Activated CD8-positive, alpha-beta T cell treated with anti-CD3 and anti-CD28 coated beads, Interleukin-2, amount 10 ng/mL, durations not matched to agents 7 days and 5 days (primary cell): Measurements from ENCODE around the gene UCK1. TPM values are rescaled to one million over a fixed set of nuclear protein-coding genes. Genes with fewer than 3 reads are reported as not detected.
"Not testable (repeated sequence)": the region's sequence is repeated elsewhere in the genome, so short reads cannot be mapped to it uniquely, and the experiment has no call there.

Source experiments
- ATAC-seq: fragments of 150-1000 bp; cut with Tn5 transposase; one replicate; pipeline ENCODE4 v1.10.0; 2021; ENCODE audit warnings: moderate library complexity
- CTCF ChIA-PET: fragments of 350-600 bp; sonication (Branson Sonifier 250); formaldehyde crosslinking; loops from one replicate; lab custom pipeline; 2021; ENCODE audit warnings: antibody characterized with exemption; lab: Charles Lee
- POLR2A ChIA-PET: fragments of 350-600 bp; sonication (Branson Sonifier 250); formaldehyde crosslinking; loops from one replicate; lab custom pipeline; 2021; ENCODE audit warnings: antibody characterized with exemption; lab: Charles Lee
- DNase-seq: peaks from one replicate; pipeline ENCODE4 v3.0.0-alpha.2; 2020
- H3K27ac Mint-ChIP-seq: one replicate; pipeline ENCODE4 v1.8.0; 2021; ENCODE audit warnings: mild to moderate bottlenecking, mixed read lengths
- H3K27me3 Mint-ChIP-seq: one replicate; pipeline ENCODE4 v1.8.0; 2021; ENCODE audit warnings: low read depth, mixed read lengths
- H3K36me3 Mint-ChIP-seq: one replicate; pipeline ENCODE4 v1.8.0; 2021; ENCODE audit warnings: low read depth, mixed read lengths
- H3K4me1 Mint-ChIP-seq: one replicate; pipeline ENCODE4 v1.8.0; 2021; ENCODE audit warnings: low read depth, mixed read lengths
- H3K4me3 Mint-ChIP-seq: one replicate; pipeline ENCODE4 v1.8.0; 2021; ENCODE audit warnings: mild to moderate bottlenecking, mixed read lengths
- H3K9me3 Mint-ChIP-seq: one replicate; pipeline ENCODE4 v1.8.0; 2022; ENCODE audit warnings: mixed read lengths; ENCODE audit not compliant: insufficient read depth
- total RNA-seq, 2 experiments: library from RNA; stranded (reverse); gene quantifications; one replicate each; pipeline ENCODE4 v1.2.3, GENCODE V29; 2021

The UCK1 gene
- total RNA-seq, 2 experiments from 2014 or later, result 35.8 to 36.6 TPM

- no peaks in the 10 kb centered on the region for H3K4me1 Mint-ChIP-seq
- CTCF ChIA-PET, result interaction anchor here (1.7 kb wide), 1 partner anchor 181 kb away, joined by 3 read pairs; no protein-coding TSS in a partner anchor
- no peak overlapping the region for H3K4me3 Mint-ChIP-seq
- POLR2A ChIA-PET, result no interaction called here
- peaks cover 28% of the 10 kb centered on the region for H3K36me3 Mint-ChIP-seq
- no peak overlapping the region for H3K27ac Mint-ChIP-seq
- no peaks in the 10 kb centered on the region for H3K27me3 Mint-ChIP-seq
- DNase-seq (no peak), ATAC-seq (no peak)
- H3K9me3 Mint-ChIP-seq, result peaks cover 4% of the 10 kb centered on the region
These were observed 35.1 kb upstream of the UCK1 start for GRCh38 chr9:131566158-131566557.

GRCh38 chr9:131565369-131565768 is 34.3 kb upstream of the UCK1 start:
- Mint-ChIP-seq H3K36me3 (peaks cover 25% of the 10 kb centered on the region), H3K9me3 (peaks cover 4% of the 10 kb centered on the region), H3K4me3 (no peak overlapping the region), H3K27ac (no peak overlapping the region), H3K4me1 (no peaks in the 10 kb centered on the region), H3K27me3 (peaks cover 3% of the 10 kb centered on the region)
- POLR2A ChIA-PET, result no interaction called here
- DNase-seq, result no peak
- no peak for ATAC-seq
- CTCF ChIA-PET, result interaction anchor here (1.3 to 1.7 kb wide), 2 partner anchors 181 to 198 kb away, joined by 3 read pairs; no protein-coding TSS in a partner anchor

- H3K4me3 Mint-ChIP-seq, result no peak overlapping the region
- POLR2A ChIA-PET, result no interaction called here
- ATAC-seq (no peak), DNase-seq (no peak)
- peaks cover 8% of the 10 kb centered on the region for H3K36me3 Mint-ChIP-seq
- no peak overlapping the region for H3K27ac Mint-ChIP-seq
- no peaks in the 10 kb centered on the region for H3K4me1 Mint-ChIP-seq
- peaks cover 4% of the 10 kb centered on the region for H3K9me3 Mint-ChIP-seq
- CTCF ChIA-PET, result no interaction called here
- H3K27me3 Mint-ChIP-seq, result peaks cover 3% of the 10 kb centered on the region
These were observed 31.2 kb upstream of the UCK1 start for GRCh38 chr9:131562032-131562959.

- Mint-ChIP-seq H3K4me3 (no peak overlapping the region), H3K27ac (no peak overlapping the region), H3K9me3 (peaks cover 4% of the 10 kb centered on the region), H3K36me3 (peaks cover 2% of the 10 kb centered on the region), H3K27me3 (peaks cover 19% of the 10 kb centered on the region), H3K4me1 (peaks cover 4% of the 10 kb centered on the region)
- DNase-seq, result no peak
- no peak for ATAC-seq
- ChIA-PET POLR2A (interaction anchor here (0.6 kb wide), 1 partner anchor 612 kb away, joined by 3 read pairs; no protein-coding TSS in a partner anchor), CTCF (interaction anchor here (1.2 to 3.6 kb wide), 3 partner anchors 185 to 209 kb away, joined by 3 to 17 read pairs (median 5); no protein-coding TSS in a partner anchor)
These were observed 28.4 kb upstream of the UCK1 start for GRCh38 chr9:131559421-131560000.

- ChIA-PET CTCF (interaction anchor here (0.5 to 3.6 kb wide), 2 partner anchors 89 to 208 kb away, joined by 3 to 17 read pairs; no protein-coding TSS in a partner anchor), POLR2A (interaction anchor here (1.1 kb wide), 1 partner anchor 16 kb away, joined by 3 read pairs; no protein-coding TSS in a partner anchor)
- Mint-ChIP-seq H3K27me3 (peaks cover 30% of the 10 kb centered on the region), H3K27ac (no peak overlapping the region), H3K9me3 (peaks cover 4% of the 10 kb centered on the region), H3K4me3 (no peak overlapping the region), H3K36me3 (peaks cover 2% of the 10 kb centered on the region), H3K4me1 (peaks cover 4% of the 10 kb centered on the region)
- no peak for ATAC-seq
- DNase-seq, result no peak
These were observed 26.9 kb upstream of the UCK1 start for GRCh38 chr9:131557855-131558548.

- DNase-seq (no peak), ATAC-seq (peak; percentile 33)
- H3K36me3 Mint-ChIP-seq, result peaks cover 2% of the 10 kb centered on the region
- no peak overlapping the region for H3K4me3 Mint-ChIP-seq
- H3K9me3 Mint-ChIP-seq, result no peaks in the 10 kb centered on the region
- peaks cover 34% of the 10 kb centered on the region for H3K27me3 Mint-ChIP-seq
- CTCF ChIA-PET, result no interaction called here
- no peak overlapping the region for H3K27ac Mint-ChIP-seq
- POLR2A ChIA-PET, result no interaction called here
- H3K4me1 Mint-ChIP-seq, result peaks cover 4% of the 10 kb centered on the region
These were observed 25.0 kb upstream of the UCK1 start for GRCh38 chr9:131555841-131556673.

- Mint-ChIP-seq H3K4me3 (no peak overlapping the region), H3K27me3 (peaks cover 40% of the 10 kb centered on the region), H3K4me1 (peaks cover 4% of the 10 kb centered on the region), H3K27ac (no peak overlapping the region), H3K36me3 (peaks cover 2% of the 10 kb centered on the region), H3K9me3 (no peaks in the 10 kb centered on the region)
- ATAC-seq (peak; percentile 52), DNase-seq (no peak)
- CTCF ChIA-PET, result no interaction called here
- POLR2A ChIA-PET, result no interaction called here
These were observed 23.8 kb upstream of the UCK1 start for GRCh38 chr9:131554843-131555351.

GRCh38 chr9:131554087-131554842 is 23.2 kb upstream of the UCK1 start:
- no peak overlapping the region for H3K27ac Mint-ChIP-seq
- H3K4me3 Mint-ChIP-seq, result no peak overlapping the region
- DNase-seq (no peak), ATAC-seq (peak; percentile 17)
- peaks cover 4% of the 10 kb centered on the region for H3K4me1 Mint-ChIP-seq
- H3K9me3 Mint-ChIP-seq, result no peaks in the 10 kb centered on the region
- peaks cover 46% of the 10 kb centered on the region for H3K27me3 Mint-ChIP-seq
- CTCF ChIA-PET, result no interaction called here
- H3K36me3 Mint-ChIP-seq, result peaks cover 2% of the 10 kb centered on the region
- POLR2A ChIA-PET, result interaction anchor here (1.1 kb wide), 1 partner anchor 356 kb away, joined by 3 read pairs; no protein-coding TSS in a partner anchor

GRCh38 chr9:131552030-131552429 is 21.0 kb upstream of the UCK1 start:
- ATAC-seq, result no peak
- DNase-seq, result no peak
- CTCF ChIA-PET, result no interaction called here

GRCh38 chr9:131550465-131550864 is 19.4 kb upstream of the UCK1 start:
- peaks cover 70% of the 10 kb centered on the region for H3K27me3 Mint-ChIP-seq
- POLR2A ChIA-PET, H3K27ac Mint-ChIP-seq, H3K9me3 Mint-ChIP-seq, H3K36me3 Mint-ChIP-seq, DNase-seq, ATAC-seq, H3K4me1 Mint-ChIP-seq, H3K4me3 Mint-ChIP-seq: not testable (repeated sequence)
- CTCF ChIA-PET, result interaction anchor here (0.6 kb wide), 1 partner anchor 1940 kb away, joined by 3 read pairs; no protein-coding TSS in a partner anchor

More at GRCh38 chr9:131552030-131552429, 21.0 kb upstream of the UCK1 start:
- Mint-ChIP-seq H3K9me3 (peaks cover 3% of the 10 kb centered on the region), H3K36me3 (peaks cover 5% of the 10 kb centered on the region), H3K4me3 (no peak overlapping the region), H3K27ac (no peak overlapping the region), H3K27me3 (peaks cover 68% of the 10 kb centered on the region), H3K4me1 (peaks cover 8% of the 10 kb centered on the region)
- POLR2A ChIA-PET, result interaction anchor here (0.6 kb wide), 1 partner anchor 21 kb away, joined by 3 read pairs; no protein-coding TSS in a partner anchor
